SK-N-MC (cell line): Measurements from ENCODE around the gene HPS6.
A peak's percentile ranks its signal among the peaks of the same experiment; 100 is the strongest.
"Not testable (repeated sequence)": the region's sequence is repeated elsewhere in the genome, so short reads cannot be mapped to it uniquely, and the experiment has no call there.

Experiments
- DNase-seq: peaks from one replicate; pipeline ENCODE4 v3.0.0-alpha.2; 2011; ENCODE audit warnings: low read depth, low spot score
- H3K27ac ChIP-seq: fragments of 200-600 bp; sonication (generic); 2 replicates; pipeline ENCODE4 v1.5.1; 2016; ENCODE audit warnings: mixed run types
- H3K36me3 ChIP-seq: fragments of 200-600 bp; sonication (generic); 2 replicates; pipeline ENCODE4 v1.6.1; 2017; ENCODE audit warnings: antibody characterized with exemption, low read length, mixed read lengths; ENCODE audit not compliant: insufficient read depth
- H3K4me3 ChIP-seq: fragments of 200-600 bp; sonication (generic); 2 replicates; pipeline ENCODE4 v1.5.1; 2016
- H3K9ac ChIP-seq: fragments of 200-600 bp; sonication (generic); 2 replicates; pipeline ENCODE4 v1.8.0; 2017; ENCODE audit warnings: mixed run types, mixed read lengths; ENCODE audit not compliant: insufficient read length
- H3K9me3 ChIP-seq: fragments of 200-600 bp; sonication (generic); 2 replicates; pipeline ENCODE4 v1.6.1; 2017; ENCODE audit warnings: low read depth, mild to moderate bottlenecking, antibody characterized with exemption, low read length, moderate library complexity, mixed read lengths
- EZH2 ChIP-seq: fragments of 200-600 bp; sonication (generic); IDR thresholded peaks from one replicate; pipeline ENCODE4 v1.6.1; 2017; ENCODE audit warnings: antibody characterized with exemption
- FOXP2 ChIP-seq: optimal IDR thresholded peaks from 2 replicates; pipeline ENCODE3; 2011; ENCODE audit warnings: mild to moderate bottlenecking, moderate library complexity; ENCODE audit not compliant: insufficient read depth; ENCODE audit errors: extremely low read length, control extremely low read depth
- POLR2AphosphoS5 ChIP-seq: IDR thresholded peaks from 2 replicates; pipeline ENCODE4 v1.6.1; 2012; ENCODE audit warnings: mild to moderate bottlenecking, low read depth, low read length, borderline replicate concordance

The HPS6 gene

GRCh38 chr10:102064868-102065560, at the start of gene HPS6:
TSS of gene HPS6 (plus strand) at chr10:102065349. CDS start at chr10:102065475, 126 bp downstream.
- no peaks in the 10 kb centered on the region for H3K9me3 ChIP-seq
- peak within 1 kb of the TSS; percentile 80 for H3K4me3 ChIP-seq
- H3K27ac ChIP-seq, result no peak within 1 kb of the TSS
- peak within 1 kb of the TSS; percentile 70 for H3K9ac ChIP-seq
- no peaks in the 10 kb centered on the region for H3K36me3 ChIP-seq
- no peak for DNase-seq
- TF ChIP-seq POLR2AphosphoS5 (peak; percentile 31; the same call in 1 of the 2 replicates), EZH2 (no peak)

DNA sequence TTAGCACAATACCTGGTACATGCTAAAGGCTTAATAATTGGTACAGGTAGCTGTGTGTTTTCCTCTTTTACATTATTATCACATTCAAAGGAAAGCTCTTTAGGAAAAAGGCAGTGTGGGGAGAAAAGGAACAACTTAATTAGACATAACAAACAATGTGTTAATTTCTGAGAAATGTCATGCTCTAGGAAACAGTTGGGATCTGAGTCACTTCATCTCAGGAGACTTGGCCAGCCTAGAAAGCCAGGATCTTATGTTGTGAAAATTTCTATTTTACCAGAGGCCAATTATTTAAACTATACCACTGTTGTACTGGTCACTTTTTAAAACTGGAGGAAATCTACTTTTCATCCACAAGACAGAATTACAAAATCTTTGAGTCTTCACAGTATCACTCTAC, 48.7 kb upstream of the HPS6 start:
- no peak for DNase-seq
- TF ChIP-seq POLR2AphosphoS5 (no peak), EZH2 (no peak), FOXP2 (no peak)
- H3K4me3 ChIP-seq, result no peak overlapping the region
- no peaks in the 10 kb centered on the region for H3K9me3 ChIP-seq
- no peak overlapping the region for H3K27ac ChIP-seq
- H3K9ac ChIP-seq, result no peak overlapping the region
- no peaks in the 10 kb centered on the region; the same call in 1 of the 2 replicates for H3K36me3 ChIP-seq

DNA sequence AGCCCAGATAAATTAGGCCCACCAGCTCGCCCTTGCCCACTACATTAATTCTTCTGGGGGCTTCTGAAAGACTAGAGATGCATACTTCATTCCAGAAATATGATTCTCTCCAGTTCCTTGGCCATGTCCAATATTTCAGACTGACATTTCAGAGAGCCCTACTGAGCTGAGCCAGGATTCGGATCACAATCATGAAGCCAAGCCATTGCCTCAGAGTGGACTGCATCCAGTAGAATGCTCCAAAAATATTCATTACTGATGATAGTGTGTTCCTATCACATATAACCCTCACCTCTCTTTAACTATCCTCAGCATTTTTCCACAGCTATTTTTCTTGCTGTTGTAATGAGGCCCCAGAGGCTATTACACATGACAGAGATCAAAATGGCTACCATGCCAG, 47.9 kb upstream of the HPS6 start:
- H3K36me3 ChIP-seq, result no peaks in the 10 kb centered on the region; the same call in 1 of the 2 replicates
- DNase-seq, result no peak
- no peak for TF ChIP-seq EZH2
- TF ChIP-seq FOXP2, result no peak
- TF ChIP-seq POLR2AphosphoS5, result no peak
- no peak overlapping the region for H3K9ac ChIP-seq
- H3K4me3 ChIP-seq, result no peak overlapping the region
- no peaks in the 10 kb centered on the region for H3K9me3 ChIP-seq
- no peak overlapping the region for H3K27ac ChIP-seq

DNA sequence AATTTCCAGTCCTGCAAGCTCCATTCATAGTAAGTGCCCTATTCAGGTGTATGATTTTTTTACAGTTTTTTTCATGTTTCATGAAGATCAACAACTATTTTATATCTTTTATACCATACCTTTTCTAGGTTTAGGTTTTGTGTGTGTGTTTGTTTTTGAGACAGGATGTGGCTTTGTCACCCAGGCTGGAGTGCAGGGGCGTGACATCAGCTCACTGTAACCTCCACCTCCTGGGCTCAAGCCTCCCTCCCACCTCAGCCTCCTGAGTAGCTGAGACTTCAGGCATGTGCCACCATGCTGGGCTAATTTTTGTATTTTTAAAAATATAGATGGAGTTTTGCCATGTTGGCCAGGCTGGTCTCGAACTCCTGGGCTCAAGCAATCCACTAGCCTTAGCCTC, 44.2 kb upstream of the HPS6 start:
- Histone ChIP-seq H3K36me3 (no peaks in the 10 kb centered on the region; the same call in 1 of the 2 replicates), H3K27ac (no peak overlapping the region), H3K9me3 (no peaks in the 10 kb centered on the region), H3K9ac (no peak overlapping the region), H3K4me3 (no peak overlapping the region)
- TF ChIP-seq EZH2 (no peak), POLR2AphosphoS5 (no peak), FOXP2 (no peak)
- DNase-seq, result no peak

DNA sequence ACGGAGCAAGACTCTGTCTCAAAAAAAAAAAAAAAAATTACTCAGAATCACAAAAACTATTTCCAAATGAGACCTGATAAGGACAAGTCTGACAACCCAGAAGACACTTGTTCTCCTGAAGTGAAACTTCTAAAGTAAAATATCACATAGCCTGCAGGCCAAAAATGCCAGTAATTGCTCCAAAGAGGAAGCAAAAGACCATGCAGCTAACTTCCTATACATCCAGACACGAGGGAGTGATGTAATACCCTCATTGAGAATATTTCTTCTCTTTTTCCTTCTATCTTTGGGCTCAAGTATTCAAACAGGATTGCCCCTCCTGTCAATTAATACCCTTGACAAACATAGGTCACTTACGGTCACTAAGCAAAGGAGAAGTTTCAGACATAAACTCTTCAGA, 40.4 kb upstream of the HPS6 start:
- DNase-seq, result no peak
- no peak overlapping the region for H3K27ac ChIP-seq
- H3K4me3 ChIP-seq, result no peak overlapping the region
- H3K9ac ChIP-seq, result no peak overlapping the region
- no peaks in the 10 kb centered on the region; the same call in 1 of the 2 replicates for H3K36me3 ChIP-seq
- TF ChIP-seq FOXP2 (no peak), POLR2AphosphoS5 (no peak), EZH2 (no peak)
- no peaks in the 10 kb centered on the region for H3K9me3 ChIP-seq

GRCh38 chr10:102027261-102027660, 37.9 kb upstream of the HPS6 start:
- Histone ChIP-seq H3K4me3 (no peak overlapping the region), H3K27ac (no peak overlapping the region), H3K36me3 (no peaks in the 10 kb centered on the region), H3K9ac (no peak overlapping the region), H3K9me3 (no peaks in the 10 kb centered on the region)
- DNase-seq, result no peak
- TF ChIP-seq FOXP2, result no peak
- TF ChIP-seq EZH2, result no peak

GRCh38 chr10:102033787-102034186, 31.4 kb upstream of the HPS6 start:
- Histone ChIP-seq H3K4me3 (no peak overlapping the region), H3K9me3 (no peaks in the 10 kb centered on the region), H3K36me3 (no peaks in the 10 kb centered on the region), H3K9ac (no peak overlapping the region), H3K27ac (no peak overlapping the region)
- TF ChIP-seq EZH2 (no peak), POLR2AphosphoS5 (no peak), FOXP2 (no peak)
- DNase-seq, result no peak

- H3K27ac ChIP-seq, DNase-seq, H3K9ac ChIP-seq, H3K36me3 ChIP-seq, H3K4me3 ChIP-seq, H3K9me3 ChIP-seq: not testable (repeated sequence)
These were observed 29.3 kb upstream of the HPS6 start for GRCh38 chr10:102035807-102036206.

- no peak overlapping the region for H3K9ac ChIP-seq
- TF ChIP-seq FOXP2 (no peak), POLR2AphosphoS5 (no peak), EZH2 (no peak)
- H3K27ac ChIP-seq, result no peak overlapping the region
- H3K9me3 ChIP-seq, result no peaks in the 10 kb centered on the region
- DNase-seq, result no peak
- H3K36me3 ChIP-seq, result no peaks in the 10 kb centered on the region
- no peak overlapping the region for H3K4me3 ChIP-seq
These were observed 26.7 kb upstream of the HPS6 start for GRCh38 chr10:102038410-102038809.
